ENCODE measurements around the gene HSD11B1L. TPM values are rescaled to one million over a fixed set of nuclear protein-coding genes. Genes with fewer than 3 reads are reported as not detected.

The HSD11B1L gene
- total RNA-seq, 1 experiment from 2014 or later: 6.0 TPM

DNA sequence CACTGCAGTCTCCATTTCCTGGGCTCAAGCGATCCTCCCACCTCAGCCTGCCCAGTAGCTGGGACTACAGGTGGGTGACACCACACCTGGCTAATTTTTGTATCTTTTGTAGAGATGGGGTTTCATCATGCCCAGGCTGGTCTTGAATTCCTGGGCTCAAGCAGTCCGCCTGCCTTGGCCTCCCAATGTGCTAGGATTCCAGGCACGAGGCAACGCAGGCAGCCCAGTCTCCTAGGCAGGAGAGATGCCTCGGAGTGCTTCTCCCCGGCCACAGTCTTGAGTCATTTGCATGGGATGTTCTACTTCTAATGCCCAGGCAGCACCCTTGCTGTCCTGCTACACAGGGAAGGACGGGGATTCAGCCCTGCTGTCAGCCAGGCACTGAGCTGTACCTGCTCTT lies 9.2 kb upstream of the HSD11B1L start:
- ATAC-seq (no peak), DNase-seq (ENCODE audit: low read depth, low spot score) (no peak)
- ChIA-PET POLR2A (interaction anchor here (0.5 kb wide), 1 partner anchor 38 kb away, joined by 5 read pairs; no protein-coding TSS in a partner anchor), CTCF (no interaction called here)
- no peak overlapping the region for H3K27ac ChIP-seq (ENCODE audit: low read length)
- no peaks in the 10 kb centered on the region for H3K27me3 ChIP-seq (ENCODE audit: control insufficient read depth, insufficient read depth, low read length)
- no peak overlapping the region for H3K4me3 ChIP-seq (ENCODE audit: low read depth in 2 of 2, low read length in 2 of 2)
- no TSS peak for BruUV-seq (replicated peaks)
- no peaks in the 10 kb centered on the region for H3K4me1 ChIP-seq (ENCODE audit: control insufficient read depth, insufficient read depth, low read length)
- intact Hi-C loops (cut with micrococcal nuclease; ENCODE audit: unreplicated experiment): no loop called here
- H3K36me3 ChIP-seq (ENCODE audit: control insufficient read depth, insufficient read depth, low read length): peaks cover 3% of the 10 kb centered on the region; the same call in 1 of the 2 replicates
- no peak for TF ChIP-seq POLR2AphosphoS5 (IDR thresholded peaks at IDR 0.05; ENCODE audit: low read depth, low read length)
- TF ChIP-seq SIN3A (IDR thresholded peaks at IDR 0.05; ENCODE audit: borderline replicate concordance, insufficient read depth, low read depth, low read length): no peak
- TF ChIP-seq, protein P1, sequence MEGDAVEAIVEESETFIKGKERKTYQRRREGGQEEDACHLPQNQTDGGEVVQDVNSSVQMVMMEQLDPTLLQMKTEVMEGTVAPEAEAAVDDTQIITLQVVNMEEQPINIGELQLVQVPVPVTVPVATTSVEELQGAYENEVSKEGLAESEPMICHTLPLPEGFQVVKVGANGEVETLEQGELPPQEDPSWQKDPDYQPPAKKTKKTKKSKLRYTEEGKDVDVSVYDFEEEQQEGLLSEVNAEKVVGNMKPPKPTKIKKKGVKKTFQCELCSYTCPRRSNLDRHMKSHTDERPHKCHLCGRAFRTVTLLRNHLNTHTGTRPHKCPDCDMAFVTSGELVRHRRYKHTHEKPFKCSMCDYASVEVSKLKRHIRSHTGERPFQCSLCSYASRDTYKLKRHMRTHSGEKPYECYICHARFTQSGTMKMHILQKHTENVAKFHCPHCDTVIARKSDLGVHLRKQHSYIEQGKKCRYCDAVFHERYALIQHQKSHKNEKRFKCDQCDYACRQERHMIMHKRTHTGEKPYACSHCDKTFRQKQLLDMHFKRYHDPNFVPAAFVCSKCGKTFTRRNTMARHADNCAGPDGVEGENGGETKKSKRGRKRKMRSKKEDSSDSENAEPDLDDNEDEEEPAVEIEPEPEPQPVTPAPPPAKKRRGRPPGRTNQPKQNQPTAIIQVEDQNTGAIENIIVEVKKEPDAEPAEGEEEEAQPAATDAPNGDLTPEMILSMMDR (IDR thresholded peaks at IDR 0.05): no peak
- TF ChIP-seq, protein P2, sequence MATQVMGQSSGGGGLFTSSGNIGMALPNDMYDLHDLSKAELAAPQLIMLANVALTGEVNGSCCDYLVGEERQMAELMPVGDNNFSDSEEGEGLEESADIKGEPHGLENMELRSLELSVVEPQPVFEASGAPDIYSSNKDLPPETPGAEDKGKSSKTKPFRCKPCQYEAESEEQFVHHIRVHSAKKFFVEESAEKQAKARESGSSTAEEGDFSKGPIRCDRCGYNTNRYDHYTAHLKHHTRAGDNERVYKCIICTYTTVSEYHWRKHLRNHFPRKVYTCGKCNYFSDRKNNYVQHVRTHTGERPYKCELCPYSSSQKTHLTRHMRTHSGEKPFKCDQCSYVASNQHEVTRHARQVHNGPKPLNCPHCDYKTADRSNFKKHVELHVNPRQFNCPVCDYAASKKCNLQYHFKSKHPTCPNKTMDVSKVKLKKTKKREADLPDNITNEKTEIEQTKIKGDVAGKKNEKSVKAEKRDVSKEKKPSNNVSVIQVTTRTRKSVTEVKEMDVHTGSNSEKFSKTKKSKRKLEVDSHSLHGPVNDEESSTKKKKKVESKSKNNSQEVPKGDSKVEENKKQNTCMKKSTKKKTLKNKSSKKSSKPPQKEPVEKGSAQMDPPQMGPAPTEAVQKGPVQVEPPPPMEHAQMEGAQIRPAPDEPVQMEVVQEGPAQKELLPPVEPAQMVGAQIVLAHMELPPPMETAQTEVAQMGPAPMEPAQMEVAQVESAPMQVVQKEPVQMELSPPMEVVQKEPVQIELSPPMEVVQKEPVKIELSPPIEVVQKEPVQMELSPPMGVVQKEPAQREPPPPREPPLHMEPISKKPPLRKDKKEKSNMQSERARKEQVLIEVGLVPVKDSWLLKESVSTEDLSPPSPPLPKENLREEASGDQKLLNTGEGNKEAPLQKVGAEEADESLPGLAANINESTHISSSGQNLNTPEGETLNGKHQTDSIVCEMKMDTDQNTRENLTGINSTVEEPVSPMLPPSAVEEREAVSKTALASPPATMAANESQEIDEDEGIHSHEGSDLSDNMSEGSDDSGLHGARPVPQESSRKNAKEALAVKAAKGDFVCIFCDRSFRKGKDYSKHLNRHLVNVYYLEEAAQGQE (IDR thresholded peaks at IDR 0.05; ENCODE audit: insufficient read depth in 1 of 2, low read depth in 2 of 2, low read length in 1 of 2): no peak
- TF ChIP-seq TCF7L2 (IDR thresholded peaks at IDR 0.05; ENCODE audit: low read depth, low read length): no peak
- in situ Hi-C loops (cut with HindIII; ENCODE audit: low pct_unique_long_range_greater_than_20kb, low sequenced_read_pairs): no loop called here
- H3K9me3 ChIP-seq (ENCODE audit: control insufficient read depth, insufficient read depth, low read depth, low read length): no peaks in the 10 kb centered on the region

DNA sequence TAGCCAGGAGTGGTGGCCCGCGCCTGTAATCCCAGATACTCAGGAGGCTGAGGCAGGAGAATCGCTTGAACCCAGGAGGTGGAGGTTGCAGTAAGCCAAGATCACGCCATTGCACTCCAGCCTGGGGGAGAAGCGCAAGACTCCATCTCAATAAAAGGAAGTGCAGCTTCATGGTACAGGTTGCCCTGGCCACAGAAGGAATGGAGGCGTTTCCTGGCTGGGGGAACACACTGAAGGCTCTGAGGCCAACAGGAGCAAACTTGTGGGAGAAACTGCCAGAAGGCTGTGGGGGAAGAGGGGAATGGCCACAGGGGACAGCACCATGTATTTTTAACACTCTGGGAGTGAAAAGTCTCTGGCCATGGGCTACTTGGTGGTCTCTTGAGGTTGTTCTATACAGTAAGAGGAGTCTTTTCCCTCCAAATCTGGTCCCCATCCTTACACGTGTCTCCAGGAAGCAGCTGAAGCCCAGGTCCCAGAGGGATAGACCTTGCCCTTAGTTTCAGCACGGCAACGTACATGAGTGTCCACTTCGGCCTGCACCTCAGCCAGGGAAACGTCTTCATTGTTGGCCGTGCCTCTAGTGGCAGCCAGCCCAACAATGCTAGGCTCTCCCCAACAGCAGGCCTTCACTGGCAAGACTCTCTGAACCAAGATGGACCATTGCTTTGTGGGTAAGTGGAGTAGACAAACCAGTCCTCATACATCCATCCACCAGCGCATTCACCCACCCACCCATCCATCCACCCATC lies 7.9 kb upstream of the HSD11B1L start:
- ATAC-seq: no peak
- intact Hi-C loops (cut with micrococcal nuclease; ENCODE audit: unreplicated experiment) (no loop called here), in situ Hi-C loops (cut with HindIII; ENCODE audit: low pct_unique_long_range_greater_than_20kb, low sequenced_read_pairs) (no loop called here)
- Histone ChIP-seq H3K9me3 (ENCODE audit: control insufficient read depth, insufficient read depth, low read depth, low read length) (no peaks in the 10 kb centered on the region), H3K4me1 (ENCODE audit: control insufficient read depth, insufficient read depth, low read length) (no peaks in the 10 kb centered on the region), H3K4me3 (ENCODE audit: low read depth in 2 of 2, low read length in 2 of 2) (no peak overlapping the region), H3K36me3 (ENCODE audit: control insufficient read depth, insufficient read depth, low read length) (no peaks in the 10 kb centered on the region; the same call in 1 of the 2 replicates), H3K27me3 (ENCODE audit: control insufficient read depth, insufficient read depth, low read length) (no peaks in the 10 kb centered on the region), H3K27ac (ENCODE audit: low read length) (no peak overlapping the region)
- CTCF ChIA-PET: no interaction called here
- TF ChIP-seq, protein P2 (IDR thresholded peaks at IDR 0.05; ENCODE audit: insufficient read depth in 1 of 2, low read depth in 2 of 2, low read length in 1 of 2): no peak
- TF ChIP-seq POLR2AphosphoS5 (IDR thresholded peaks at IDR 0.05; ENCODE audit: low read depth, low read length) (no peak), SIN3A (IDR thresholded peaks at IDR 0.05; ENCODE audit: borderline replicate concordance, insufficient read depth, low read depth, low read length) (no peak)
- BruUV-seq (replicated peaks): no TSS peak
- DNase-seq (ENCODE audit: low read depth, low spot score): no peak
- POLR2A ChIA-PET: interaction anchor here (0.7 kb wide), 1 partner anchor 79 kb away, joined by 3 read pairs; no protein-coding TSS in a partner anchor
